ENCODE data around the gene NMNAT1. TPM values are rescaled to one million over a fixed set of nuclear protein-coding genes. Genes with fewer than 3 reads are reported as not detected.

NMNAT1 gene
- total RNA-seq, 1 experiment from 2014 or later, result 8.6 TPM

- Histone ChIP-seq H3K9me2 (ENCODE audit: insufficient read depth) (no peaks in the 10 kb centered on the region), H4K20me1 (ENCODE audit: insufficient read depth) (no peaks in the 10 kb centered on the region), H3K4me2 (ENCODE audit: low read length) (no peak overlapping the region), H3K36me3 (ENCODE audit: control insufficient read depth in 1 of 2, insufficient read depth in 2 of 2, low read length in 2 of 2) (no peaks in the 10 kb centered on the region), H3K4me1 (ENCODE audit: control insufficient read depth in 1 of 2, insufficient read depth in 2 of 2, low read length in 2 of 2) (peaks cover 10 to 36% of the 10 kb centered on the region in 2 experiments; a peak in 3 of 4 replicates), H2AFZ (ENCODE audit: low read depth, low read length, poor library complexity, severe bottlenecking) (no peak overlapping the region), H3K27ac (ENCODE audit: low read depth, low read length) (no peak overlapping the region), H3K27me3 (ENCODE audit: insufficient read depth, low read length) (no peaks in the 10 kb centered on the region), H3K79me2 (ENCODE audit: insufficient read depth, low read length) (peaks cover 7% of the 10 kb centered on the region; the same call in 1 of the 2 replicates), H3K9ac (ENCODE audit: low read length) (no peak overlapping the region), H3K4me3 (replicated peaks in 1 of 2; ENCODE audit: low read depth in 1 of 2, low read length in 2 of 2) (no peak overlapping the region), H3K9me3 (ENCODE audit: control insufficient read depth in 1 of 2, insufficient read depth in 1 of 2, low read depth in 1 of 2, low read length in 2 of 2) (no peaks in the 10 kb centered on the region)
- ChIA-PET CTCF (no interaction called here), RAD21 (ENCODE audit: low non-redundant PET in 1 of 2, low total read pairs in 2 of 2, uncharacterized antibody in 2 of 2, unreplicated experiment in 2 of 2) (no interaction called here), POLR2A (no interaction called here)
- intact Hi-C loops (cut with micrococcal nuclease), result no loop called here
- DNase-seq (ENCODE audit: low read depth, low spot score) (no peak), ATAC-seq (no peak)
- no TSS peak for BruUV-seq (replicated peaks)
- TF ChIP-seq EGR1 (IDR thresholded peaks at IDR 0.05; ENCODE audit: low read depth), result no peak
- TF ChIP-seq REST (IDR thresholded peaks at IDR 0.05; ENCODE audit: low read depth), result no peak
- TF ChIP-seq ATF3 (IDR thresholded peaks at IDR 0.05), result no peak
- TF ChIP-seq CEBPB (IDR thresholded peaks at IDR 0.05; ENCODE audit: low read depth), result no peak
- TF ChIP-seq YY1 (IDR thresholded peaks at IDR 0.05; ENCODE audit: extremely low read depth, insufficient replicate concordance, low read depth, low read length), result no peak
- TF ChIP-seq SRF (IDR thresholded peaks at IDR 0.05; ENCODE audit: low read depth), result no peak
- TF ChIP-seq MAX (IDR thresholded peaks at IDR 0.05), result no peak
- no peak for TF ChIP-seq POLR2A (IDR thresholded peaks at IDR 0.05; ENCODE audit: borderline replicate concordance, extremely low read depth, insufficient read depth, insufficient read length)
- no peak for TF ChIP-seq ZBTB33 (IDR thresholded peaks at IDR 0.05; ENCODE audit: extremely low read depth, insufficient replicate concordance, low read length)
- no peak for TF ChIP-seq CBX3 (IDR thresholded peaks at IDR 0.05; ENCODE audit: low read depth)
- TF ChIP-seq RAD21 (IDR thresholded peaks at IDR 0.05; ENCODE audit: low read depth), result no peak
- no peak for TF ChIP-seq ELF1 (IDR thresholded peaks at IDR 0.05; ENCODE audit: borderline replicate concordance, low read depth)
- TF ChIP-seq EZH2phosphoT487 (IDR thresholded peaks at IDR 0.05; ENCODE audit: borderline replicate concordance), result no peak
- TF ChIP-seq FOSL1 (IDR thresholded peaks at IDR 0.05; ENCODE audit: low read depth), result no peak
- TF ChIP-seq EZH2 (IDR thresholded peaks at IDR 0.05), result no peak
These were observed 38.3 kb upstream of the NMNAT1 start for GRCh38 chr1:9905010-9905409.

Measured in HCT116 (cell line).